ENCODE results near the gene TRIM74. TPM values are rescaled to one million over a fixed set of nuclear protein-coding genes. Genes with fewer than 3 reads are reported as not detected.

The TRIM74 gene
- total and polyA plus RNA-seq, 2 donors (not counting 3 experiments of a cell fraction or from before 2014, with no cell fraction given): 0.07 to 0.58 TPM

- Histone ChIP-seq H3K4me2 (ENCODE audit: insufficient read depth, low read length) (peak overlapping the region; percentile 87), H4K20me1 (replicated peaks; ENCODE audit: control insufficient read depth, extremely low read depth, insufficient read depth, low read length) (no peaks in the 10 kb centered on the region), H3K27me3 (ENCODE audit: control insufficient read depth in 2 of 2, insufficient read depth in 2 of 2, low read length in 2 of 2) (no peaks in the 10 kb centered on the region), H3K9me3 (replicated peaks; ENCODE audit: control insufficient read depth, insufficient read depth, low read length) (no peaks in the 10 kb centered on the region), H3K9me1 (replicated peaks; ENCODE audit: control insufficient read depth, extremely low read depth, insufficient read depth, low read length) (no peaks in the 10 kb centered on the region), H3K27ac (ENCODE audit: insufficient read depth, low read depth, low read length) (peak overlapping the region; percentile 98), H3K9ac (replicated peaks; ENCODE audit: extremely low read depth, insufficient read depth, low read length) (peak overlapping the region; percentile 100), H3K79me2 (ENCODE audit: control insufficient read depth, insufficient read depth, low read length) (peaks cover 45% of the 10 kb centered on the region), H3K4me3 (replicated peaks in 1 of 3; ENCODE audit: insufficient read depth in 1 of 3, low read depth in 1 of 3, low read length in 3 of 3) (peak overlapping the region; percentile 95 to 100 (median 100)), H3K36me3 (ENCODE audit: control insufficient read depth in 2 of 2, extremely low read depth in 1 of 2, insufficient read depth in 2 of 2, low read length in 2 of 2) (peaks cover 8 to 15% of the 10 kb centered on the region in 2 experiments), H3K4me1 (ENCODE audit: control insufficient read depth, extremely low read depth, insufficient read depth, low read length) (peaks cover 12% of the 10 kb centered on the region), H2AFZ (ENCODE audit: low read depth, low read length) (peak overlapping the region; percentile 62)
- ChIA-PET CTCF (no interaction called here), POLR2A (no interaction called here)
- FAIRE-seq: no peak
- dilution Hi-C loops (cut with MboI; ENCODE audit: extremely low pct_ligation_motif_present, low sequenced_read_pairs): no loop called here
- intact Hi-C loops (cut with micrococcal nuclease): no loop called here
- BruUV-seq (replicated peaks): no TSS peak
- peak; percentile 24 for DNase-seq (ENCODE audit: low read depth, low spot score)
- TF ChIP-seq GATA2 (IDR thresholded peaks at IDR 0.05; ENCODE audit: insufficient read depth, insufficient read length, low read depth, low read length): no peak
- TF ChIP-seq FOS (IDR thresholded peaks at IDR 0.05; ENCODE audit: borderline replicate concordance, insufficient read depth, low read length): no peak
- TF ChIP-seq CTCF (IDR thresholded peaks at IDR 0.05; ENCODE audit: extremely low read depth in 1 of 2, insufficient read depth in 1 of 2, low read depth in 1 of 2, low read length in 2 of 2): no peak
- no peak for TF ChIP-seq MYC (IDR thresholded peaks at IDR 0.05; ENCODE audit: low read depth, low read length)
- TF ChIP-seq POLR2AphosphoS5 (IDR thresholded peaks at IDR 0.05; ENCODE audit: insufficient read depth, low read depth, low read length): no peak
- no peak for TF ChIP-seq MAX (IDR thresholded peaks at IDR 0.05; ENCODE audit: insufficient read depth, insufficient read length)
- no peak for TF ChIP-seq EZH2 (IDR thresholded peaks at IDR 0.05; ENCODE audit: borderline replicate concordance, low read depth, low read length, severe bottlenecking)
- TF ChIP-seq JUN (IDR thresholded peaks at IDR 0.05; ENCODE audit: borderline replicate concordance, insufficient read depth, insufficient read length, low read depth): no peak
- no peak for TF ChIP-seq POLR2A (IDR thresholded peaks at IDR 0.05; ENCODE audit: low read depth, low read length)
Observed at GRCh38 chr7:72925546-72926120, 43.6 kb downstream of the TRIM74 start.
